Lower leg skin (tissue), 4 donors: ENCODE data around the gene ETHE1. TPM values are rescaled to one million over a fixed set of nuclear protein-coding genes. Genes with fewer than 3 reads are reported as not detected.
A peak's percentile ranks its signal among the peaks of the same experiment; 100 is the strongest.

Experiments used
- DNase-seq, 2 donors: peaks; one replicate each; pipeline ENCODE4 v3.0.0-alpha.2; 2019; ENCODE audit warnings: low spot score in 2 of 2
- H3K4me3 ChIP-seq: fragments of 200-600 bp; sonication (generic); 2 replicates; pipeline ENCODE4 v1.5.1; 2017; ENCODE audit warnings: mild to moderate bottlenecking, low read depth; ENCODE audit not compliant: poor library complexity, severe bottlenecking
- CTCF ChIP-seq, 3 donors: fragments of 450-650 bp; IDR thresholded peaks; one replicate each; pipeline ENCODE4 v1.5.1; 2016; ENCODE audit warnings: antibody characterized with exemption in 3 of 3, mild to moderate bottlenecking in 3 of 3, moderate library complexity in 2 of 3
- POLR2A ChIP-seq, 2 donors: fragments of 450-650 bp; IDR thresholded peaks; one replicate each; pipeline ENCODE4 v1.6.1; 2016 to 2017; ENCODE audit warnings: antibody characterized with exemption in 2 of 2, mild to moderate bottlenecking in 1 of 2, moderate library complexity in 1 of 2
- WGBS, 2 donors: methylation state at CpG; one replicate each; pipeline ENCODE4 v1.1.5; 2018; 5-methylcytosine and 5-hydroxymethylcytosine counted together
- intact Hi-C: fragments of 100-400 bp; cut with DNase I; formaldehyde crosslinking; loops from one replicate; pipeline ENCODE4 v1.15.0; 2023; ENCODE audit warnings: low total_unique reads
- total RNA-seq, 4 donors: library from RNA; depleted of rRNA; stranded (reverse); fragments of >200 nt; gene quantifications; one replicate each; pipeline ENCODE4 v1.1.0, GENCODE V29; 2016

The ETHE1 gene
- total RNA-seq, 4 donors from 2014 or later: 63.4 to 79.3 (median 72.8) TPM

- intact Hi-C loops: no loop called here
- H3K4me3 ChIP-seq: no peak overlapping the region
- WGBS, 2 donors: 58 to 72% methylated on average over 8 of the region's 8 CpGs
- TF ChIP-seq CTCF (IDR thresholded peaks at IDR 0.05) (no peak), POLR2A (IDR thresholded peaks at IDR 0.05) (no peak)
- DNase-seq: peak in 1 of 2 donors; percentile 60
Measured at GRCh38 chr19:43495082-43495481, 31.9 kb downstream of the ETHE1 start.

- no peak for TF ChIP-seq POLR2A (IDR thresholded peaks at IDR 0.05)
- TF ChIP-seq CTCF (IDR thresholded peaks at IDR 0.05): no peak
- no peak overlapping the region for H3K4me3 ChIP-seq
- WGBS, 2 donors: 93 to 94% methylated on average over 5 of the region's 5 CpGs
- intact Hi-C loops: no loop called here
- DNase-seq: no peak
Measured at GRCh38 chr19:43490759-43491158, 36.2 kb downstream of the ETHE1 start.

DNA sequence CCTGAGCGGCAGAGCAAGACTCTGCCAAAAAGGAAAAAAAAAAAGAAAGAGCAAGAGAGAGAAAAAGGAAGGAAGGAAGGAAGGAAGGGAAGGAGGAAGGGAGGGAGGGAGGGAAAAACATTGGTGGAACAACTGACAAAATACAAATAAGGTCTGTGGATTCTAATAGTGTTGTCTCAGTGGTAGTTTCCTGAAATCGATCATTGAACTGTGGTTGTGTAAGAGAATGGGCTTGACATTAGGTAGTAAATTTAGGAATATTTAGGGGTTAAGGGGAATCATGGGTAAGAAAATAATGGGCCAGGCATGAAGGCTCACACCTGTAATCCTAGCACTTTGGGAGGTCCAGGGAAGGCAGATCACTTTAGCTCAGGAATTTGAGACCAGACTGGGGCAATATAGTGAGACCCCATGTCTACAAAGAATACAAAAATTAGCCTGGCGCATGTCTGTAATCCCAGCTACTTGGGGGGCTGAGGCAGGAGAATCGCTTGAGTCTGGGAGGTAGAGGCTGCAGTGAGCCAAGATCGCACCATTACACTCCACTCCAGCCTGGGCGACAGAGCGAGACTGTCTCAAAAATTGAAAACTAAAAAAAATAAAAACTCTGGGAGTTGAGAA lies 36.9 kb downstream of the ETHE1 start:
- DNase-seq: no peak
- H3K4me3 ChIP-seq: no peak overlapping the region
- 91 to 96% methylated on average over 7 of the region's 7 CpGs for WGBS, 2 donors
- intact Hi-C loops: no loop called here
- TF ChIP-seq CTCF (IDR thresholded peaks at IDR 0.05) (no peak), POLR2A (IDR thresholded peaks at IDR 0.05) (no peak)

- TF ChIP-seq POLR2A (IDR thresholded peaks at IDR 0.05) (no peak), CTCF (IDR thresholded peaks at IDR 0.05) (no peak)
- 65 to 75% methylated on average over 5 of the region's 5 CpGs for WGBS, 2 donors
Measured at GRCh38 chr19:43489310-43489709, 37.7 kb downstream of the ETHE1 start.

DNA sequence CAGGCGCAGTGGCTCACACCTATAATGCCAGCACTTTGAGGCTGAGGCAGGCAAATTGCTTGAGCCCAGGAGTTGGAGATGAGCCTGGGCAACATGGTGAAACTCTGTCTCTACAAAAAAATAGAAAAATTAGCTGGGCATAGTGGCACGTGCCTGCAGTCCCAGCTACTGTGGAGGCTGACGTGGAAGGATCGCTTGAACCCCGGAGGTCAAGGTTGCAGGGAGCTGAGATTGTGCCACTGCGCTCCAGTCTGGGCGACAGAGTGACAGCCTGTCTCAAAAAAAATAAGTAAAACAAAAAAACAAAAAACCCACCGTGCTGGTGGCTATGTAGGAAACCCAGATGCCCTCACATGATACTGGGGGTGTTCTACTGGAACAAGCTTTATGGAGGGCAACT lies 38.8 kb downstream of the ETHE1 start:
- intact Hi-C loops: no loop called here
- peak in 1 of 2 donors; percentile 56 for DNase-seq
- H3K4me3 ChIP-seq: no peak overlapping the region
- TF ChIP-seq POLR2A (IDR thresholded peaks at IDR 0.05) (no peak), CTCF (IDR thresholded peaks at IDR 0.05) (no peak)
- 90 to 92% methylated on average over 8 of the region's 8 CpGs for WGBS, 2 donors

More at GRCh38 chr19:43489310-43489709, 37.7 kb downstream of the ETHE1 start:
- intact Hi-C loops: no loop called here
- DNase-seq: no peak
- H3K4me3 ChIP-seq: no peak overlapping the region

DNA sequence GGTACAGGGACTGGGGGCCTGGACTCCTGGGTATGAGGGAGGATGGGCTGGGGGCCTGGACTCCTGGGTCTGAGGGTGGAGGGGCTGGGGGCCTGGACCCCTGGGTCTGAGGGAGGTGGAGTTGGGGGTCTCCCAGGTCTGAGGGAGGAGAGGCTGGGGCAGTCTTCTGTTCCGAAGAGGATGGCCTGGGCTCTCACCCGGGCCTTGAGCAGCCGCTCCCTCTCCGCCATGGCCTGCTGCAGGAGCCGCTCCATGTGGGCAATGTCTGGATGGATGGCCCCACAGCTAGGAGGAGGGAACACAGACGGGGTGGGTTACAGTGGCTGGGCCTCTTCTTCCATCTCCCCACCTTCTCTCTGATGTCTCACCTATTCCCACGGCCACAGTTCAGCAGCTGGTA lies 40.6 kb downstream of the ETHE1 start:
- intact Hi-C loops: no loop called here
- no peak overlapping the region for H3K4me3 ChIP-seq
- peak in 1 of 2 donors; percentile 76 for DNase-seq
- TF ChIP-seq POLR2A (IDR thresholded peaks at IDR 0.05) (no peak), CTCF (IDR thresholded peaks at IDR 0.05) (no peak)
- 90 to 95% methylated on average over 7 of the region's 7 CpGs for WGBS, 2 donors
